HCT116 (cell line): ENCODE results near the gene ZCCHC2. TPM values are rescaled to one million over a fixed set of nuclear protein-coding genes. Genes with fewer than 3 reads are reported as not detected.

ENCODE experiments used
- ATAC-seq: fragments of 200-7000 bp; cut with Tn5 transposase; 2 replicates; pipeline ENCODE4 v1.9.1; 2020; ENCODE audit warnings: mild to moderate bottlenecking, moderate library complexity
- BruUV-seq: library from RNA; stranded (reverse); fragments of 400-500 nt; replicated peaks from 2 replicates; lab custom pipeline; 2021; lab: Mats Ljungman, UMichigan
- CTCF ChIA-PET: fragments of 300-600 bp; sonication (Branson Sonifier 250); formaldehyde crosslinking; loops from one replicate; lab custom pipeline; 2021; ENCODE audit warnings: antibody characterized with exemption; lab: Charles Lee
- POLR2A ChIA-PET: fragments of 300-600, 350-600 bp; sonication (Branson Sonifier 250); formaldehyde crosslinking; loops from one replicate; lab custom pipeline; 2021; ENCODE audit warnings: antibody characterized with exemption; lab: Charles Lee
- RAD21 ChIA-PET, 2 experiments: fragments of 300-600 bp; sonication (Branson Sonifier 250); formaldehyde crosslinking; loops; one replicate each; lab custom pipeline; 2023; ENCODE audit warnings: low total read pairs in 2 of 2; ENCODE audit not compliant: uncharacterized antibody in 2 of 2, unreplicated experiment in 2 of 2, low non-redundant PET in 1 of 2; lab: Charles Lee
- DNase-seq: peaks from one replicate; pipeline ENCODE4 v3.0.0-alpha.2; 2010; ENCODE audit warnings: low read depth, low spot score
- H2AFZ ChIP-seq: fragments of 200-600 bp; shearing (Covaris generic), sonication (generic); 2 replicates; pipeline ENCODE4 v1.6.1; 2017; ENCODE audit warnings: low read depth, mixed run types, mixed read lengths, antibody characterized with exemption, low read length; ENCODE audit not compliant: poor library complexity, severe bottlenecking
- H3K27ac ChIP-seq: 2 replicates; pipeline ENCODE4 v1.5.1; 2012; ENCODE audit warnings: low read depth, low read length
- H3K27me3 ChIP-seq: fragments of 200-600 bp; sonication (generic); 2 replicates; pipeline ENCODE4 v1.6.1; 2016; ENCODE audit warnings: mixed run types, low read length, mixed read lengths; ENCODE audit not compliant: insufficient read depth
- H3K36me3 ChIP-seq, 2 experiments: fragments of 200-500 bp in 1 of 2; fragments of 200-600 bp in 1 of 2; sonication (Bioruptor generic) in 1 of 2; sonication (generic) in 1 of 2; 2 replicates each; pipeline versions ENCODE4 v1.5.1 to v1.6.1; 2014 to 2016; ENCODE audit warnings: low read length in 2 of 2, inconsistent platforms in 1 of 2, mixed read lengths in 1 of 2, mixed run types in 1 of 2; ENCODE audit not compliant: insufficient read depth in 2 of 2, control insufficient read depth in 1 of 2
- H3K4me1 ChIP-seq, 2 experiments: fragments of 200-600 bp in 1 of 2; sonication (generic) in 1 of 2; 2 replicates each; pipeline versions ENCODE4 v1.5.1 to v1.6.1; 2012 to 2017; ENCODE audit warnings: low read length in 2 of 2, inconsistent platforms in 1 of 2, mild to moderate bottlenecking in 1 of 2, mixed read lengths in 1 of 2, mixed run types in 1 of 2, moderate library complexity in 1 of 2; ENCODE audit not compliant: insufficient read depth in 2 of 2, control insufficient read depth in 1 of 2
- H3K4me2 ChIP-seq: fragments of 200-600 bp; sonication (generic); 2 replicates; pipeline ENCODE4 v1.6.1; 2017; ENCODE audit warnings: mixed run types, low read length, mixed read lengths
- H3K4me3 ChIP-seq, 2 experiments: fragments of 200-600 bp in 1 of 2; sonication (generic) in 1 of 2; replicated peaks in 1 of 2; 2 replicates each; pipeline ENCODE4 v1.5.1; 2011 to 2016; ENCODE audit warnings: low read length in 2 of 2, control low read depth in 1 of 2, low read depth in 1 of 2, mild to moderate bottlenecking in 1 of 2, mixed read lengths in 1 of 2, mixed run types in 1 of 2
- H3K79me2 ChIP-seq: fragments of 200-600 bp; sonication (generic); 2 replicates; pipeline ENCODE4 v1.6.1; 2017; ENCODE audit warnings: mild to moderate bottlenecking, mixed run types, low read length, moderate library complexity, mixed read lengths; ENCODE audit not compliant: insufficient read depth
- H3K9ac ChIP-seq: fragments of 200-600 bp; sonication (generic); 2 replicates; pipeline ENCODE4 v1.6.1; 2016; ENCODE audit warnings: low read length, mixed read lengths
- H3K9me2 ChIP-seq: fragments of 200-600 bp; sonication (generic), shearing (Covaris generic); 2 replicates; pipeline ENCODE4 v1.6.1; 2017; ENCODE audit warnings: mixed run types, mild to moderate bottlenecking, moderate library complexity; ENCODE audit not compliant: insufficient read depth
- H3K9me3 ChIP-seq, 2 experiments: fragments of 200-500 bp in 1 of 2; fragments of 200-600 bp in 1 of 2; sonication (Bioruptor generic) in 1 of 2; sonication (generic) in 1 of 2; 2 replicates each; pipeline ENCODE4 v1.6.1; 2014 to 2017; ENCODE audit warnings: low read length in 2 of 2, mixed read lengths in 2 of 2, inconsistent platforms in 1 of 2, low read depth in 1 of 2, mild to moderate bottlenecking in 1 of 2, mixed run types in 1 of 2, moderate library complexity in 1 of 2; ENCODE audit not compliant: control insufficient read depth in 1 of 2, insufficient read depth in 1 of 2
- H4K20me1 ChIP-seq: fragments of 200-600 bp; sonication (generic), shearing (Covaris generic); 2 replicates; pipeline ENCODE4 v1.6.1; 2017; ENCODE audit warnings: mixed run types, mild to moderate bottlenecking, moderate library complexity; ENCODE audit not compliant: insufficient read depth
- CBX3 ChIP-seq: IDR thresholded peaks from 2 replicates; pipeline ENCODE4 v1.6.1; 2012; ENCODE audit warnings: low read depth
- CEBPB ChIP-seq: IDR thresholded peaks from 2 replicates; pipeline ENCODE4 v1.6.1; 2012; ENCODE audit warnings: low read depth
- EGR1 ChIP-seq: IDR thresholded peaks from 2 replicates; pipeline ENCODE4 v1.6.1; 2012; ENCODE audit warnings: low read depth
- ELF1 ChIP-seq: IDR thresholded peaks from 2 replicates; pipeline ENCODE4 v1.6.1; 2012; ENCODE audit warnings: low read depth, borderline replicate concordance
- EZH2 ChIP-seq: fragments of 200-600 bp; sonication (generic); IDR thresholded peaks from 2 replicates; pipeline ENCODE4 v1.6.1; 2017; ENCODE audit warnings: antibody characterized with exemption, mixed run types
- EZH2phosphoT487 ChIP-seq: fragments of 200-600 bp; IDR thresholded peaks from 2 replicates; pipeline ENCODE4 v1.6.1; 2018; ENCODE audit warnings: antibody characterized with exemption, borderline replicate concordance
- JUND ChIP-seq: IDR thresholded peaks from 2 replicates; pipeline ENCODE4 v1.6.1; 2012
- POLR2A ChIP-seq: IDR thresholded peaks from 2 replicates; pipeline ENCODE4 v1.7.0; 2011; ENCODE audit warnings: borderline replicate concordance; ENCODE audit not compliant: insufficient read depth, insufficient read length; ENCODE audit errors: extremely low read depth
- RAD21 ChIP-seq: IDR thresholded peaks from 2 replicates; pipeline ENCODE4 v1.6.1; 2012; ENCODE audit warnings: low read depth, mild to moderate bottlenecking
- REST ChIP-seq: IDR thresholded peaks from 2 replicates; pipeline ENCODE4 v1.6.1; 2012; ENCODE audit warnings: low read depth
- SIN3A ChIP-seq: IDR thresholded peaks from 2 replicates; pipeline ENCODE4 v1.6.1; 2012; ENCODE audit warnings: low read depth
- SP1 ChIP-seq: IDR thresholded peaks from 2 replicates; pipeline ENCODE4 v1.6.1; 2012; ENCODE audit warnings: low read depth
- SRF ChIP-seq: IDR thresholded peaks from 2 replicates; pipeline ENCODE4 v1.6.1; 2012; ENCODE audit warnings: low read depth
- YY1 ChIP-seq: IDR thresholded peaks from 2 replicates; pipeline ENCODE4 v1.6.1; 2011; ENCODE audit warnings: low read length, low read depth, moderate library complexity, mild to moderate bottlenecking; ENCODE audit not compliant: insufficient replicate concordance; ENCODE audit errors: extremely low read depth
- ZFX ChIP-seq: fragments of 450-650 bp; IDR thresholded peaks from 2 replicates; pipeline ENCODE4 v1.6.1; 2017
- ZNF274 ChIP-seq: fragments of 200-500 bp; sonication (Bioruptor generic); IDR thresholded peaks from 2 replicates; pipeline ENCODE4 v1.6.1; 2014; ENCODE audit warnings: mild to moderate bottlenecking, low read depth, low read length, inconsistent platforms
- intact Hi-C: fragments of 100-400 bp; cut with micrococcal nuclease; formaldehyde crosslinking; loops from 2 replicates; pipeline ENCODE4 v1.10.0; 2022
- total RNA-seq: library from RNA; stranded (reverse); gene quantifications from one replicate; pipeline ENCODE4 v1.2.1, GENCODE V29; 2021; ENCODE audit not compliant: unreplicated experiment
- TF ChIP-seq, protein P1 (sequence below): IDR thresholded peaks from 2 replicates; pipeline ENCODE4 v1.6.1; 2012
- TF ChIP-seq, protein P2 (sequence below): IDR thresholded peaks from 2 replicates; pipeline ENCODE4 v1.6.1; 2011; ENCODE audit warnings: mild to moderate bottlenecking, low read length, moderate library complexity; ENCODE audit not compliant: insufficient replicate concordance; ENCODE audit errors: extremely low read depth
- TF ChIP-seq, protein P3 (sequence below), 3 experiments: fragments of 200-600 bp in 1 of 3; sonication (generic) in 1 of 3; IDR thresholded peaks in 2 of 3; conservative IDR thresholded peaks in 1 of 3; 2 replicates each; pipeline ENCODE4 v1.5.1; 2012 to 2017; ENCODE audit warnings: low read depth in 2 of 3, low read length in 2 of 3, antibody characterized with exemption in 1 of 3, borderline replicate concordance in 1 of 3, control low read depth in 1 of 3, mild to moderate bottlenecking in 1 of 3, mixed read lengths in 1 of 3, mixed run types in 1 of 3, moderate library complexity in 1 of 3; ENCODE audit not compliant: insufficient read depth in 1 of 3

The ZCCHC2 gene
- total RNA-seq, 1 experiment from 2014 or later: 17.7 TPM

GRCh38 chr18:62484941-62485340 is 37.9 kb upstream of the ZCCHC2 start (continued):
- TF ChIP-seq POLR2A: no peak

DNA sequence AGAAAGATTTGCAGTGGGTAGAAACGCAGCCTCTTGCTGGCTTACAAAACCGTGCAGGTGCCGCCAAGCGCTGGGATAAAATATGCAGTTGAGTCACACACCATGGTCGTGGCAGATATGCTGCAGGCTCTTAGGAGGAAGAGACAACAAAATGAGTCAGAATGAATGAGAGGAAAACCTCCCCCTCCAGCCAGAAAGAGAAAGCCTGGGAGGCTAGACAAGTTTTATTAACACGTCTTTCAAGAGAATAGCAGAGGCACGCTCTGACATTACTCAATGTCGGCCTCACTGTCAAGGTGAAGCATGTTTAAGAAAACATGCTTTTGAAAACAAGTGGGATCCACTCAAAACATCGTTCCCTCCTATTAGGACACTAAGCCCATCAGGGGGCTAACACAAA is 37.1 kb upstream of the ZCCHC2 start:
- intact Hi-C loops: loop anchor here (2.0 to 10.0 kb wide), 3 partner anchors 33 to 839 kb away; partner anchors contain the start of gene ZCCHC2
- H3K4me3 ChIP-seq: peak overlapping the region; percentile 28 to 48
- CTCF ChIA-PET: interaction anchor here (0.9 to 1.3 kb wide), 2 partner anchors 27 to 60 kb away, joined by 3 to 5 read pairs; no protein-coding TSS in a partner anchor
- no TSS peak for BruUV-seq
- peak overlapping the region; percentile 63 for H2AFZ ChIP-seq
- no peaks in the 10 kb centered on the region for H3K9me2 ChIP-seq
- H3K36me3 ChIP-seq: no peaks in the 10 kb centered on the region
- H3K9ac ChIP-seq: peak overlapping the region; percentile 51
- no peaks in the 10 kb centered on the region for H3K79me2 ChIP-seq
- H3K27me3 ChIP-seq: no peaks in the 10 kb centered on the region
- peaks cover 20 to 33% of the 10 kb centered on the region in 2 experiments for H3K4me1 ChIP-seq
- POLR2A ChIA-PET: no interaction called here
- RAD21 ChIA-PET: interaction anchor here in 1 of 2 experiments (1.0 kb wide), 1 partner anchor 35 kb away, joined by 5 read pairs; no protein-coding TSS in a partner anchor
- ATAC-seq: peak; percentile 84
- peak; percentile 86 for DNase-seq
- H3K27ac ChIP-seq: peak overlapping the region; percentile 78
- no peaks in the 10 kb centered on the region for H4K20me1 ChIP-seq
- peak overlapping the region; percentile 75 for H3K4me2 ChIP-seq
- peaks cover 0 to 4% of the 10 kb centered on the region in 2 experiments; a peak in 1 of 4 replicates for H3K9me3 ChIP-seq
- no peak for TF ChIP-seq EZH2
- peak; percentile 62 for TF ChIP-seq SIN3A
- TF ChIP-seq, protein P1, sequence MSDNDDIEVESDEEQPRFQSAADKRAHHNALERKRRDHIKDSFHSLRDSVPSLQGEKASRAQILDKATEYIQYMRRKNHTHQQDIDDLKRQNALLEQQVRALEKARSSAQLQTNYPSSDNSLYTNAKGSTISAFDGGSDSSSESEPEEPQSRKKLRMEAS: peak; percentile 45; the same call in 1 of the 2 replicates
- no peak for TF ChIP-seq ZFX
- TF ChIP-seq CEBPB: peak; percentile 89
- peak; percentile 93 for TF ChIP-seq JUND
- no peak for TF ChIP-seq YY1
- peak; percentile 25; the same call in 1 of the 2 replicates for TF ChIP-seq RAD21
- TF ChIP-seq, protein P2, sequence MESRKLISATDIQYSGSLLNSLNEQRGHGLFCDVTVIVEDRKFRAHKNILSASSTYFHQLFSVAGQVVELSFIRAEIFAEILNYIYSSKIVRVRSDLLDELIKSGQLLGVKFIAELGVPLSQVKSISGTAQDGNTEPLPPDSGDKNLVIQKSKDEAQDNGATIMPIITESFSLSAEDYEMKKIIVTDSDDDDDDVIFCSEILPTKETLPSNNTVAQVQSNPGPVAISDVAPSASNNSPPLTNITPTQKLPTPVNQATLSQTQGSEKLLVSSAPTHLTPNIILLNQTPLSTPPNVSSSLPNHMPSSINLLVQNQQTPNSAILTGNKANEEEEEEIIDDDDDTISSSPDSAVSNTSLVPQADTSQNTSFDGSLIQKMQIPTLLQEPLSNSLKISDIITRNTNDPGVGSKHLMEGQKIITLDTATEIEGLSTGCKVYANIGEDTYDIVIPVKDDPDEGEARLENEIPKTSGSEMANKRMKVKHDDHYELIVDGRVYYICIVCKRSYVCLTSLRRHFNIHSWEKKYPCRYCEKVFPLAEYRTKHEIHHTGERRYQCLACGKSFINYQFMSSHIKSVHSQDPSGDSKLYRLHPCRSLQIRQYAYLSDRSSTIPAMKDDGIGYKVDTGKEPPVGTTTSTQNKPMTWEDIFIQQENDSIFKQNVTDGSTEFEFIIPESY: no peak
- TF ChIP-seq, protein P3, sequence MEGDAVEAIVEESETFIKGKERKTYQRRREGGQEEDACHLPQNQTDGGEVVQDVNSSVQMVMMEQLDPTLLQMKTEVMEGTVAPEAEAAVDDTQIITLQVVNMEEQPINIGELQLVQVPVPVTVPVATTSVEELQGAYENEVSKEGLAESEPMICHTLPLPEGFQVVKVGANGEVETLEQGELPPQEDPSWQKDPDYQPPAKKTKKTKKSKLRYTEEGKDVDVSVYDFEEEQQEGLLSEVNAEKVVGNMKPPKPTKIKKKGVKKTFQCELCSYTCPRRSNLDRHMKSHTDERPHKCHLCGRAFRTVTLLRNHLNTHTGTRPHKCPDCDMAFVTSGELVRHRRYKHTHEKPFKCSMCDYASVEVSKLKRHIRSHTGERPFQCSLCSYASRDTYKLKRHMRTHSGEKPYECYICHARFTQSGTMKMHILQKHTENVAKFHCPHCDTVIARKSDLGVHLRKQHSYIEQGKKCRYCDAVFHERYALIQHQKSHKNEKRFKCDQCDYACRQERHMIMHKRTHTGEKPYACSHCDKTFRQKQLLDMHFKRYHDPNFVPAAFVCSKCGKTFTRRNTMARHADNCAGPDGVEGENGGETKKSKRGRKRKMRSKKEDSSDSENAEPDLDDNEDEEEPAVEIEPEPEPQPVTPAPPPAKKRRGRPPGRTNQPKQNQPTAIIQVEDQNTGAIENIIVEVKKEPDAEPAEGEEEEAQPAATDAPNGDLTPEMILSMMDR (IDR thresholded peaks at IDR 0.05 in 2 of 3, conservative IDR thresholded peaks at IDR 0.05 in 1 of 3; ENCODE audit: borderline replicate concordance in 1 of 3, insufficient read depth in 1 of 3, low read depth in 2 of 3, low read length in 2 of 3): no peak
- no peak for TF ChIP-seq REST
- TF ChIP-seq SP1: peak; percentile 89
- TF ChIP-seq EZH2phosphoT487: no peak
- TF ChIP-seq ZNF274: no peak
- TF ChIP-seq CBX3: peak; percentile 64; the same call in 1 of the 2 replicates
- TF ChIP-seq ELF1: no peak
- peak; percentile 33; the same call in 1 of the 2 replicates for TF ChIP-seq EGR1
- TF ChIP-seq SRF: peak; percentile 47; the same call in 1 of the 2 replicates
